ENCODE measurements around the gene LACC1. TPM values are rescaled to one million over a fixed set of nuclear protein-coding genes. Genes with fewer than 3 reads are reported as not detected.

LACC1 gene
- total and polyA plus RNA-seq, 2 of the 8 experiments (the other 6 are each of a cell fraction or from before 2014, with no cell fraction given) = 0.57 to 3.6 TPM

DNA sequence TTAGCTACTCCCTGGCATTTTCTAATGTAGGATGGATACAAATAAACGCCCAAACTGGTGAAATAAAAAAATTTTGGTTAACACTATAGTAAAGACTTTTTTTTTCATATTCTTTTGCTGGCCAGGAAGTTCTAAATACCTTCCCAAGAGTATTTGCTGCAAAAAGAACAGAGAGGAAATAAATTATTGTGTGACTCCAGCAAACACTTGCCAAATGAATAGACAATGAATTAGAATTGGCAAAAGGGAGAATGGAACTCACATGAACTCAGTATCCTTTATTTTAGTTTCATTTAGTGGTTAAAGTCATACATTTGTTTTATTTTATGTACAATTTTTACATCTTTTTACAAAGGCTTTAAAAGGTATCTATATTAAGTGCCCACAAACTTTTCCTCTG is 58.1 kb downstream of the LACC1 start (continued):
- TF ChIP-seq HDAC2 (IDR thresholded peaks at IDR 0.05; ENCODE audit: borderline replicate concordance in 1 of 2, low read depth in 2 of 2, low read length in 2 of 2) (no peak), HDAC6 (IDR thresholded peaks at IDR 0.05; ENCODE audit: low read depth, low read length) (no peak), TAF1 (IDR thresholded peaks at IDR 0.05; ENCODE audit: low read depth, low read length) (no peak)
